ENCODE results near the gene CABP4. TPM values are rescaled to one million over a fixed set of nuclear protein-coding genes. Genes with fewer than 3 reads are reported as not detected.

Gene CABP4
- total and polyA plus RNA-seq, 10 of the 15 experiments (the other 5 are each of a cell fraction or from before 2014, with no cell fraction given) = 0.04 to 0.41 (median 0.14) TPM; not detected in 2

- no peaks in the 10 kb centered on the region for H4K20me1 ChIP-seq (ENCODE audit: control insufficient read depth, insufficient read depth)
- H3K4me2 ChIP-seq (ENCODE audit: control insufficient read depth, insufficient read depth) = no peak overlapping the region
- intact Hi-C loops (cut with micrococcal nuclease; ENCODE audit: unreplicated experiment) (no loop called here), in situ Hi-C loops (cut with MboI) (no loop called here)
- H3K79me2 ChIP-seq (ENCODE audit: control insufficient read depth, insufficient read depth, low read length) = no peaks in the 10 kb centered on the region
- H2AFZ ChIP-seq (ENCODE audit: control insufficient read depth, low read depth, low read length) = no peak overlapping the region
- POLR2A ChIA-PET = no interaction called here
- 36% methylated on average over 21 of the region's 21 CpGs for WGBS (ENCODE audit: insufficient coverage, insufficient replicate concordance, low lambda C conversion rate, missing lambda C conversion rate)
- H3K36me3 ChIP-seq (ENCODE audit: control insufficient read depth in 2 of 2, insufficient read depth in 2 of 2, low read length in 1 of 2) = no peaks in the 10 kb centered on the region
- no peak overlapping the region for H3K27ac ChIP-seq (ENCODE audit: control insufficient read depth, insufficient read depth)
- H3K4me1 ChIP-seq (ENCODE audit: control insufficient read depth, insufficient read depth, low read length) = peaks cover 8% of the 10 kb centered on the region
- RAD21 ChIA-PET (ENCODE audit: unreplicated experiment) = no interaction called here
- no peak overlapping the region for H3K9ac ChIP-seq (ENCODE audit: control insufficient read depth, insufficient read depth, low read length)
- TF ChIP-seq ELK1 (IDR thresholded peaks at IDR 0.05; ENCODE audit: low read depth, low read length) (no peak), CREB1 (IDR thresholded peaks at IDR 0.05; ENCODE audit: low read depth) (no peak), SUPT20H (IDR thresholded peaks at IDR 0.05; ENCODE audit: borderline replicate concordance, control insufficient read depth, low read depth, low read length) (no peak)
- no peak for DNase-seq (ENCODE audit: low read depth, low spot score)
- no TSS peak for BruUV-seq (replicated peaks)
- H3K4me3 ChIP-seq = no peak overlapping the region
- H3K27me3 ChIP-seq (replicated peaks in 1 of 2; ENCODE audit: control insufficient read depth in 2 of 2, insufficient read depth in 2 of 2, low read length in 1 of 2) = peaks cover 0 to 5% of the 10 kb centered on the region in 2 experiments; a peak in 3 of 4 replicates
- CTCF ChIA-PET = no interaction called here
- SMC1A ChIA-PET (ENCODE audit: uncharacterized antibody, unreplicated experiment) = no interaction called here
- FAIRE-seq = no peak
- no peak for ATAC-seq
- H3K9me3 ChIP-seq (replicated peaks; ENCODE audit: control insufficient read depth, insufficient read depth, low read length) = no peaks in the 10 kb centered on the region
Measured at GRCh38 chr11:67416416-67417335, 38.5 kb upstream of the CABP4 start.

- Histone ChIP-seq H3K9ac (ENCODE audit: control insufficient read depth, insufficient read depth, low read length) (no peak overlapping the region), H3K4me3 (no peak overlapping the region), H4K20me1 (ENCODE audit: control insufficient read depth, insufficient read depth) (no peaks in the 10 kb centered on the region), H3K27me3 (replicated peaks in 1 of 2; ENCODE audit: control insufficient read depth in 2 of 2, insufficient read depth in 2 of 2, low read length in 1 of 2) (peaks cover 0 to 5% of the 10 kb centered on the region in 2 experiments; a peak in 3 of 4 replicates), H3K4me2 (ENCODE audit: control insufficient read depth, insufficient read depth) (no peak overlapping the region), H3K4me1 (ENCODE audit: control insufficient read depth, insufficient read depth, low read length) (peaks cover 2% of the 10 kb centered on the region), H3K9me3 (replicated peaks; ENCODE audit: control insufficient read depth, insufficient read depth, low read length) (no peaks in the 10 kb centered on the region), H2AFZ (ENCODE audit: control insufficient read depth, low read depth, low read length) (no peak overlapping the region), H3K27ac (ENCODE audit: control insufficient read depth, insufficient read depth) (no peak overlapping the region), H3K79me2 (ENCODE audit: control insufficient read depth, insufficient read depth, low read length) (no peaks in the 10 kb centered on the region), H3K36me3 (ENCODE audit: control insufficient read depth in 2 of 2, insufficient read depth in 2 of 2, low read length in 1 of 2) (no peaks in the 10 kb centered on the region)
- no peak for DNase-seq (ENCODE audit: low read depth, low spot score)
- no peak for FAIRE-seq
- intact Hi-C loops (cut with micrococcal nuclease; ENCODE audit: unreplicated experiment) (no loop called here), in situ Hi-C loops (cut with MboI) (no loop called here)
- ChIA-PET SMC1A (ENCODE audit: uncharacterized antibody, unreplicated experiment) (interaction anchor here (1.1 kb wide), 1 partner anchor 13 kb away, joined by 3 read pairs; no protein-coding TSS in a partner anchor), RAD21 (ENCODE audit: unreplicated experiment) (interaction anchor here (1.0 to 1.4 kb wide), 2 partner anchors 14 to 16 kb away, joined by 3 read pairs; partner anchors contain the start of genes PPP1CA and TBC1D10C), POLR2A (interaction anchor here (0.7 to 1.3 kb wide), 3 partner anchors 8 to 11 kb away, joined by 3 to 6 read pairs (median 4); partner anchors contain the start of gene RPS6KB2), CTCF (interaction anchor here (1.0 kb wide), 1 partner anchor 9 kb away, joined by 4 read pairs; no protein-coding TSS in a partner anchor)
- no TSS peak for BruUV-seq (replicated peaks)
- no peak for ATAC-seq
- 41% methylated on average over 12 of the region's 12 CpGs for WGBS (ENCODE audit: insufficient coverage, insufficient replicate concordance, low lambda C conversion rate, missing lambda C conversion rate)
- TF ChIP-seq PAX8 (IDR thresholded peaks at IDR 0.05) = no peak
- TF ChIP-seq ZZZ3 (IDR thresholded peaks at IDR 0.05; ENCODE audit: control insufficient read depth, insufficient read length, low read depth) = no peak
- no peak for TF ChIP-seq ZNF274 (IDR thresholded peaks at IDR 0.05; ENCODE audit: insufficient read depth, insufficient read length)
- TF ChIP-seq IRF3 (IDR thresholded peaks at IDR 0.05) = no peak
- no peak for TF ChIP-seq HCFC1 (IDR thresholded peaks at IDR 0.05; ENCODE audit: low read length)
- no peak for TF ChIP-seq CREM (IDR thresholded peaks at IDR 0.05; ENCODE audit: low read depth)
- no peak for TF ChIP-seq ZNF622 (IDR thresholded peaks at IDR 0.05)
Measured at GRCh38 chr11:67417425-67417824, 37.7 kb upstream of the CABP4 start.

Data from GM12878 (cell line).